ENCODE data around the gene JCAD. TPM values are rescaled to one million over a fixed set of nuclear protein-coding genes. Genes with fewer than 3 reads are reported as not detected.

JCAD gene
- total and polyA plus RNA-seq, 2 of the 8 experiments (the other 6 are each of a cell fraction or from before 2014, with no cell fraction given), result 0.56 to 5.2 TPM

- TF ChIP-seq TAF1 (IDR thresholded peaks at IDR 0.05; ENCODE audit: low read depth, low read length), result no peak
- TF ChIP-seq TEAD4 (IDR thresholded peaks at IDR 0.05; ENCODE audit: low read depth, low read length), result no peak
- TF ChIP-seq HDAC6 (IDR thresholded peaks at IDR 0.05; ENCODE audit: low read depth, low read length), result no peak
- TF ChIP-seq SP1 (IDR thresholded peaks at IDR 0.05; ENCODE audit: low read depth, low read length), result no peak
- TF ChIP-seq CHD2 (IDR thresholded peaks at IDR 0.05; ENCODE audit: low read length), result no peak
- no peak for TF ChIP-seq SP4 (IDR thresholded peaks at IDR 0.05; ENCODE audit: low read length)
- no peak for TF ChIP-seq GABPA (IDR thresholded peaks at IDR 0.05; ENCODE audit: borderline replicate concordance, insufficient read depth, low read length)
These were observed 15.5 kb upstream of the JCAD start (continued) for GRCh38 chr10:30074933-30075332.
